ENCODE data around the gene PROZ. TPM values are rescaled to one million over a fixed set of nuclear protein-coding genes. Genes with fewer than 3 reads are reported as not detected.
"Not testable (repeated sequence)": the region's sequence is repeated elsewhere in the genome, so short reads cannot be mapped to it uniquely, and the experiment has no call there.

The PROZ gene
- total RNA-seq, 1 donor from 2014 or later, result not detected

DNA sequence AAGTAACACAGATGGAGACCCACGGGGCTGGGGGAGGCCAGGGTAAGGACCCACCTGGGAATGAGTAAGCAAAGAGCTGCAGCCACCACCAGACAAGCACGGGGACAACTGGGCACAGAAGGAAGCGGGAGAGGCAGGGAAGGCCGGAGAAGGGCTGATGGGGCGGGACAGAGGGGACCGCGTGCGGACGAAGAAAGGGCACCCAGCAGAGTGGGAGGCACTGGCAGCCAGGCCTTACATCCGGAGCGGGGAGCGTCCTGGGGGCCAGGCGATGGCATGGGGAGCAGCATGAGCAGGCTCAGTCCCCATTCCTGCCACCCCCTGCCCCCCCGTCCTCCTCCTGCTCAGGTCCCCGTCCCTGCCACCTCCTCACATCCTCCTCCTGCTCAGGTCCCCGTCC lies 3.0 kb downstream of the PROZ start:
- H3K27me3 ChIP-seq (ENCODE audit: low read depth), result peaks cover 22% of the 10 kb centered on the region
- no peak for DNase-seq
- no peaks in the 10 kb centered on the region for H3K36me3 ChIP-seq
- no peak for ATAC-seq
- H3K27ac ChIP-seq, result no peak overlapping the region
- H3K4me3 ChIP-seq, result no peak overlapping the region
- H3K9me3 ChIP-seq, result no peaks in the 10 kb centered on the region
- H3K4me1 ChIP-seq, result no peaks in the 10 kb centered on the region
- TF ChIP-seq, protein P1, sequence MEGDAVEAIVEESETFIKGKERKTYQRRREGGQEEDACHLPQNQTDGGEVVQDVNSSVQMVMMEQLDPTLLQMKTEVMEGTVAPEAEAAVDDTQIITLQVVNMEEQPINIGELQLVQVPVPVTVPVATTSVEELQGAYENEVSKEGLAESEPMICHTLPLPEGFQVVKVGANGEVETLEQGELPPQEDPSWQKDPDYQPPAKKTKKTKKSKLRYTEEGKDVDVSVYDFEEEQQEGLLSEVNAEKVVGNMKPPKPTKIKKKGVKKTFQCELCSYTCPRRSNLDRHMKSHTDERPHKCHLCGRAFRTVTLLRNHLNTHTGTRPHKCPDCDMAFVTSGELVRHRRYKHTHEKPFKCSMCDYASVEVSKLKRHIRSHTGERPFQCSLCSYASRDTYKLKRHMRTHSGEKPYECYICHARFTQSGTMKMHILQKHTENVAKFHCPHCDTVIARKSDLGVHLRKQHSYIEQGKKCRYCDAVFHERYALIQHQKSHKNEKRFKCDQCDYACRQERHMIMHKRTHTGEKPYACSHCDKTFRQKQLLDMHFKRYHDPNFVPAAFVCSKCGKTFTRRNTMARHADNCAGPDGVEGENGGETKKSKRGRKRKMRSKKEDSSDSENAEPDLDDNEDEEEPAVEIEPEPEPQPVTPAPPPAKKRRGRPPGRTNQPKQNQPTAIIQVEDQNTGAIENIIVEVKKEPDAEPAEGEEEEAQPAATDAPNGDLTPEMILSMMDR (IDR thresholded peaks at IDR 0.05), result no peak
- intact Hi-C loops (cut with DNase I), result no loop called here

DNA sequence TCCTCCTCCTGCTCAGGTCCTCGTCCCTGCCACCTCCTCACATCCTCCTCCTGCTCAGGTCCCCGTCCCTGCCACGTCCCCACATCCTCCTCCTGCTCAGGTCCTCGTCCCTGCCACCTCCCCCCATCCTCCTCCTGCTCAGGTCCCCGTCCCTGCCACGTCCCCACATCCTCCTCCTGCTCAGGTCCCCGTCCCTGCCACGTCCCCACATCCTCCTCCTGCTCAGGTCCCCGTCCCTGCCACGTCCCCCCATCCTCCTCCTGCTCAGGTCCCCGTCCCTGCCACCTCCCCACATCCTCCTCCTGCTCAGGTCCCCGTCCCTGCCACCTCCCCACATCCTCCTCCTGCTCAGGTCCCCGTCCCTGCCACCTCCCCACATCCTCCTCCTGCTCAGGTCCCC lies 3.5 kb downstream of the PROZ start:
- H3K27ac ChIP-seq; intact Hi-C loops (cut with DNase I); DNase-seq; ATAC-seq; H3K4me3 ChIP-seq; H3K4me1 ChIP-seq; H3K9me3 ChIP-seq; H3K36me3 ChIP-seq: not testable (repeated sequence)
- peaks cover 22% of the 10 kb centered on the region for H3K27me3 ChIP-seq (ENCODE audit: low read depth)

DNA sequence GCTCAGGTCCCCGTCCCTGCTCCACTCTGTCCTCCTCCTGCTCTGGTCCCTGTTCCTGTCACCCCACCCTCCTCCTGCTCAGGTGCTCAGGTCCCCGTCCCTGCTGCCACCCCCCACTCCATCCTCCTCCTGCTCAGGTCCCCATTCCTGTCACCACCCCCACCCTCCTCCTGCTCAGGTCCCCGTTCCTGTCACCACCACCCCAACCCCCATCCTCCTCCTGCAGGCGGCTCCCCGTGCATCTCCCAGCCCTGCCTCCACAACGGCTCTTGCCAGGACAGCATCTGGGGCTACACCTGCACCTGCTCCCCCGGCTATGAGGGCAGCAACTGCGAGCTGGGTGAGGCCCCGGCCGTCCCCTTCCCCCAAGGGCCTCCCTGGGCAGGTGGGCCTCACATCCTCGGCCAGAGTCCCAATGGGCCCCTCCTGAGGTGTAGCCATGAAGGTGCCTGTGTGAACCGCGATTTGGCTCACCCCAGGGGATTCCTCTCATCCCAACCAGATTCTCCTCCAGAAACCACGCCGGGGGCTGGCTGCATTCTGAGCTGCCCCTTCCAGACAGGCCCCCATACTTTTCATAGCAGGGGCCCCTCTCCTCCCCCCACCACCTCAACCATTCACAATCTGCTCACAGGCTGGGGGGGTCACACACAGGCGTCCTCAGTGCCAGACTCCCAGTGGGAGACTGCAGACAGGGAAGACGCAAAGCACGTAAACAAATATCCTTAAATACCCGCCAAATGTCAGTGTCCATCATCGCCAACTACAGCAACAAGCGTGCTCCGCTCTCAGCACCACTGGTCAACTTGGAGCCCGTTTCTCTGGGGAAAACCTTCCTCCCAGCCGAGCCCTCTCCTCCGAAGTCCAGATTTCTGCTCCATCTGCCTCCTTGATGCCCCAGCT lies 4.6 kb downstream of the PROZ start:
- intact Hi-C loops (cut with DNase I), result no loop called here
- H3K9me3 ChIP-seq, result no peaks in the 10 kb centered on the region
- ATAC-seq (peak; percentile 5 to 14), DNase-seq (no peak)
- TF ChIP-seq, protein P1 (IDR thresholded peaks at IDR 0.05), result no peak
- no peak overlapping the region for H3K4me3 ChIP-seq
- no peaks in the 10 kb centered on the region for H3K36me3 ChIP-seq
- H3K27ac ChIP-seq, result no peak overlapping the region
- H3K27me3 ChIP-seq (ENCODE audit: low read depth), result peaks cover 22% of the 10 kb centered on the region
- H3K4me1 ChIP-seq, result no peaks in the 10 kb centered on the region

DNA sequence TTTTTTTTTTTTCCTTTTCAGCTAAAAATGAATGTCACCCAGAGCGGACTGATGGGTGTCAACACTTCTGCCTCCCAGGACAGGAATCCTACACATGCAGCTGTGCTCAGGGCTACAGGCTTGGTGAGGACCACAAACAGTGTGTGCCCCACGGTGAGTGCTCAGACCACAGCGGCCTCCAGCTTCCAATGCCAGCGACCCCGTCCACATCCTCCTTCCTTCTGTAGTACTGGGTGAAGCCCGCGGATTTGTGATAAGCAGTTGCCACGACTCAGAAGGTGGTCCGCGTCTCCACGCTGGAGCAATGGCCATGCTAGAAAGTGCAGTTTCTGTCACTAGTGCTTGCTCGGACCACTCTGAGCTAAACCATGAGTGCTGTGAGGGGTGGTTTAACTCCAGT lies 6.0 kb downstream of the PROZ start:
- H3K4me3 ChIP-seq, result no peak overlapping the region
- no peak for ATAC-seq
- no peak for DNase-seq
- intact Hi-C loops (cut with DNase I), result no loop called here
- no peaks in the 10 kb centered on the region for H3K36me3 ChIP-seq
- TF ChIP-seq, protein P1 (IDR thresholded peaks at IDR 0.05), result no peak
- H3K27me3 ChIP-seq (ENCODE audit: low read depth), result peaks cover 21% of the 10 kb centered on the region
- no peak overlapping the region for H3K27ac ChIP-seq
- no peaks in the 10 kb centered on the region for H3K4me1 ChIP-seq
- H3K9me3 ChIP-seq, result no peaks in the 10 kb centered on the region

DNA sequence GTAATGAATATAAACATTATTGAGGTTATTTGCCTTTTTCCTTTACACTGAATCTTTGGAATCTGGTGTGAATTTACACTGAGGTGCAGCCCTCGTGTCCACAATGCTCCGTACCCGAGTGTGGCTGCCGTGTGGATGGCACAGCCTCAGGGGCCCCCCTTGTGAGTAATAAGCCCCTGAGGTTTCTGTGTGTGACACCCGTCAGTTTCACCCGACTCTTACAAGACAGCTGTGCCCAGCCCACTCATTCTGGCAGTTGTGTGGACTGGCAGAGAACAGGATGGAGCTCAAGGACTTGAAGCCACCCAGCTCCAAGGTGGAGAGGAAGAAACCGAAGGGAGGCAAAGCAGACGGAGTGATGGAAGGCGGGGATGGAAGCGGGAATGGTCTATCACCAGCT lies 7.8 kb downstream of the PROZ start:
- H3K27me3 ChIP-seq (ENCODE audit: low read depth), result peaks cover 10% of the 10 kb centered on the region
- H3K4me3 ChIP-seq, result no peak overlapping the region
- DNase-seq (no peak), ATAC-seq (no peak)
- TF ChIP-seq, protein P1 (IDR thresholded peaks at IDR 0.05), result no peak
- no peak overlapping the region for H3K27ac ChIP-seq
- no peaks in the 10 kb centered on the region for H3K36me3 ChIP-seq
- no peaks in the 10 kb centered on the region for H3K9me3 ChIP-seq
- H3K4me1 ChIP-seq, result no peaks in the 10 kb centered on the region
- intact Hi-C loops (cut with DNase I), result no loop called here

DNA sequence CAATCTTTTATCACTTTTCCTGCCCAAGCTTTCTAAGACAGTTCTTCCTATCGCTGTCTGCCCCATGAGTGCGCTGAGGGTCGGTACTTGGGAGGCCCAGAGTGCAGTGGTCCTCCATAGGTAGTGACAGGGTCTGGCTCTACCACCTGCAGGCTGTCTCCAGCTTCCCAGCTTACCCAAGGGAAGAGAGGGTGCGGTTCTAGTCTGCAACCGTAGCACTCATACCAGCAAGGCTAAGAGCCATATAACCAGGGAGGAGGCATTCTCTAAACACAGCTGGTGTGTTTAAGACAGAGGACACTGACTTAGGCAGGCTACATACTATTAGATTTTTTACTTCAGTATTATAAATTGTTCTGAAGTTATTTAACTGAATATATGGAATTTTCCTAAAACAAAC lies 8.2 kb downstream of the PROZ start:
- ATAC-seq, result no peak
- intact Hi-C loops (cut with DNase I), result no loop called here
- no peak for DNase-seq
- Histone ChIP-seq H3K27me3 (ENCODE audit: low read depth) (peaks cover 7% of the 10 kb centered on the region), H3K4me1 (no peaks in the 10 kb centered on the region), H3K9me3 (no peaks in the 10 kb centered on the region), H3K36me3 (peaks cover 2% of the 10 kb centered on the region), H3K4me3 (no peak overlapping the region), H3K27ac (no peak overlapping the region)
- TF ChIP-seq, protein P1 (IDR thresholded peaks at IDR 0.05), result no peak
